K562 (cell line): ENCODE data around the gene ATG13. TPM values are rescaled to one million over a fixed set of nuclear protein-coding genes. Genes with fewer than 3 reads are reported as not detected.

Experiments
- ATAC-seq: fragments of 200-7000 bp; cut with Tn5 transposase; 3 replicates; pipeline ENCODE4 v1.9.1; 2020; ENCODE audit warnings: moderate library complexity
- BruUV-seq: library from RNA; stranded (reverse); fragments of 400-500 nt; replicated peaks from 2 replicates; lab custom pipeline; 2021; lab: Mats Ljungman, UMichigan
- CTCF ChIA-PET: fragments of 300-600 bp; formaldehyde crosslinking; extraction: SDS; loops from one replicate; lab custom pipeline; 2021; ENCODE audit warnings: low intra/inter-chr PET ratio; lab: Yijun Ruan, JAX
- POLR2A ChIA-PET: fragments of 300-600, 350-650 bp; sonication (Branson Sonifier 250); formaldehyde crosslinking; extraction: SDS; loops from one replicate; lab custom pipeline; 2021; ENCODE audit warnings: antibody characterized with exemption, inconsistent platforms; lab: Yijun Ruan, JAX
- DNase-seq, 4 experiments: peaks; one replicate each; pipeline versions ENCODE4 v3.0.0 to v3.0.0-alpha.2; 2011 to 2018; ENCODE audit warnings: low spot score in 3 of 4, mixed read lengths in 3 of 4; ENCODE audit errors: extremely low read depth in 1 of 4
- FAIRE-seq: peaks from 2 replicates; lab custom pipeline; 2011; peaks lifted over from hg19 to GRCh38; lab: Jason Lieb, UNC
- H2AFZ ChIP-seq: 2 replicates; pipeline ENCODE4 v1.6.0; 2011; ENCODE audit warnings: low read depth, low read length, control low read depth, inconsistent platforms
- H3K27ac ChIP-seq: fragments of 200-600 bp; 3 replicates; pipeline ENCODE4 v1.8.0; 2011; ENCODE audit warnings: low read depth, mild to moderate bottlenecking, control low read depth, inconsistent platforms, low read length, moderate library complexity, mixed read lengths; ENCODE audit errors: extremely low read depth
- H3K27me3 ChIP-seq, 2 experiments: fragments of 300-600 bp in 1 of 2; 2 replicates in 1 of 2; 3 replicates in 1 of 2; pipeline versions ENCODE4 v1.6.0 to v1.8.0; 2011; ENCODE audit warnings: inconsistent platforms in 2 of 2, low read length in 2 of 2, mild to moderate bottlenecking in 1 of 2, mixed read lengths in 1 of 2, moderate library complexity in 1 of 2; ENCODE audit not compliant: control insufficient read depth in 2 of 2, insufficient read depth in 2 of 2
- H3K36me3 ChIP-seq: fragments of 300-600 bp; 3 replicates; pipeline ENCODE4 v1.8.0; 2011; ENCODE audit warnings: mild to moderate bottlenecking, low read length, inconsistent platforms; ENCODE audit not compliant: control insufficient read depth, insufficient read depth
- H3K4me1 ChIP-seq, 2 experiments: fragments of 200-600 bp in 1 of 2; replicated peaks in 1 of 2; 2 replicates in 1 of 2; 3 replicates in 1 of 2; pipeline versions ENCODE4 v1.5.1 to v1.8.0; 2011; ENCODE audit warnings: inconsistent platforms in 2 of 2, low read length in 2 of 2, mild to moderate bottlenecking in 1 of 2, mixed read lengths in 1 of 2, moderate library complexity in 1 of 2; ENCODE audit not compliant: control insufficient read depth in 2 of 2, insufficient read depth in 2 of 2
- H3K4me2 ChIP-seq: 2 replicates; pipeline ENCODE4 v1.6.1; 2011; ENCODE audit warnings: low read length, control low read depth, inconsistent platforms, mixed read lengths; ENCODE audit not compliant: insufficient read depth
- H3K4me3 ChIP-seq: fragments of 200-600 bp; sonication (generic), shearing (Covaris generic); 2 replicates; pipeline ENCODE4 v1.5.1; 2016; ENCODE audit warnings: control low read depth, inconsistent platforms
- H3K79me2 ChIP-seq: fragments of 200-600 bp; 3 replicates; pipeline ENCODE4 v1.8.0; 2011; ENCODE audit warnings: low read length, inconsistent platforms; ENCODE audit not compliant: control insufficient read depth, insufficient read depth
- H3K9ac ChIP-seq, 2 experiments: 2 replicates each; pipeline versions ENCODE4 v1.6.0 to v1.6.1; 2011; ENCODE audit warnings: low read depth in 2 of 2, low read length in 2 of 2, control low read depth in 1 of 2, inconsistent platforms in 1 of 2, mild to moderate bottlenecking in 1 of 2, mixed read lengths in 1 of 2; ENCODE audit not compliant: insufficient read depth in 1 of 2
- H3K9me1 ChIP-seq: one replicate; pipeline ENCODE4 v1.6.0; 2011; ENCODE audit warnings: inconsistent platforms, mild to moderate bottlenecking, low read length, moderate library complexity; ENCODE audit not compliant: control insufficient read depth, insufficient read depth
- H3K9me3 ChIP-seq: replicated peaks from 2 replicates; pipeline ENCODE4 v1.5.1; 2011; ENCODE audit warnings: low read depth, low read length, inconsistent platforms; ENCODE audit not compliant: control insufficient read depth, insufficient read depth
- H4K20me1 ChIP-seq: replicated peaks from 2 replicates; pipeline ENCODE4 v1.6.1; 2011; ENCODE audit warnings: low read length, inconsistent platforms, mixed read lengths; ENCODE audit not compliant: control insufficient read depth, insufficient read depth
- CBX1 ChIP-seq: sonication (generic); IDR thresholded peaks from 2 replicates; pipeline ENCODE4 v1.6.1; 2016; ENCODE audit warnings: antibody characterized with exemption, low read depth, mild to moderate bottlenecking
- GABPA ChIP-seq: fragments of 200-800 bp; sonication (Bioruptor generic); conservative IDR thresholded peaks from 2 replicates; pipeline ENCODE4 v1.6.1; 2016; ENCODE audit warnings: low read depth, missing genetic modification characterization, missing compliant biosample characterization
- ZBED1 ChIP-seq: IDR thresholded peaks from 2 replicates; pipeline ENCODE4 v1.6.1; 2014
- ZNF57 ChIP-seq: fragments of 450-650 bp; formaldehyde crosslinking; IDR thresholded peaks from 2 replicates; pipeline ENCODE4 v1.4.0; 2020; ENCODE audit warnings: mild to moderate bottlenecking, moderate library complexity
- WGBS: fragments of 100-300 bp; shearing (Covaris generic); methylation state at CpG from one replicate; pipeline ENCODE4 v1.1.6; 2016; ENCODE audit warnings: low coverage, mixed read lengths; ENCODE audit not compliant: insufficient coverage; ENCODE audit errors: missing lambda C conversion rate; 5-methylcytosine and 5-hydroxymethylcytosine counted together
- in situ Hi-C: fragments of 300-500 bp; cut with MboI; formaldehyde crosslinking; loops from 4 replicates; pipeline ENCODE4 v1.15.0; 2018; ENCODE audit warnings: inconsistent platforms, mixed read lengths
- intact Hi-C: fragments of 100-400 bp; cut with micrococcal nuclease; formaldehyde crosslinking; loops from 2 replicates; pipeline ENCODE4 v1.14.2; 2022
- polyA plus RNA-seq, 8 experiments: library from polyadenylated mRNA; depleted of rRNA in 4 of 8; stranded (reverse) in 5 of 8; unstranded in 3 of 8; fragments of >200 nt; fragmentation: Nextera tagmentation in 2 of 8; fragmentation: Illumina TruSeq in 1 of 8; extraction: Ambion mirVana in 2 of 8; extraction: Trizol in 1 of 8; gene quantifications; 2 replicates each; pipeline versions ENCODE4 v1.2.1 to v1.2.3, GENCODE V29; 2011 to 2014; ENCODE audit warnings: inconsistent platforms in 1 of 8, missing spikeins in 1 of 8
- total RNA-seq, 7 experiments: library from RNA; depleted of rRNA in 6 of 7; stranded (reverse); fragments of >200 nt in 6 of 7; fragmentation: Illumina TruSeq in 2 of 7; extraction: Trizol in 2 of 7; gene quantifications; 2 replicates each; pipeline versions ENCODE4 v1.2.1 to v1.2.3, GENCODE V29; 2011 to 2021; ENCODE audit warnings: low replicate concordance in 1 of 7

ATG13 gene
- total and polyA plus RNA-seq, 9 of the 15 experiments (the other 6 are each of a cell fraction or from before 2014, with no cell fraction given): 13.1 to 61.5 (median 36.5) TPM

DNA sequence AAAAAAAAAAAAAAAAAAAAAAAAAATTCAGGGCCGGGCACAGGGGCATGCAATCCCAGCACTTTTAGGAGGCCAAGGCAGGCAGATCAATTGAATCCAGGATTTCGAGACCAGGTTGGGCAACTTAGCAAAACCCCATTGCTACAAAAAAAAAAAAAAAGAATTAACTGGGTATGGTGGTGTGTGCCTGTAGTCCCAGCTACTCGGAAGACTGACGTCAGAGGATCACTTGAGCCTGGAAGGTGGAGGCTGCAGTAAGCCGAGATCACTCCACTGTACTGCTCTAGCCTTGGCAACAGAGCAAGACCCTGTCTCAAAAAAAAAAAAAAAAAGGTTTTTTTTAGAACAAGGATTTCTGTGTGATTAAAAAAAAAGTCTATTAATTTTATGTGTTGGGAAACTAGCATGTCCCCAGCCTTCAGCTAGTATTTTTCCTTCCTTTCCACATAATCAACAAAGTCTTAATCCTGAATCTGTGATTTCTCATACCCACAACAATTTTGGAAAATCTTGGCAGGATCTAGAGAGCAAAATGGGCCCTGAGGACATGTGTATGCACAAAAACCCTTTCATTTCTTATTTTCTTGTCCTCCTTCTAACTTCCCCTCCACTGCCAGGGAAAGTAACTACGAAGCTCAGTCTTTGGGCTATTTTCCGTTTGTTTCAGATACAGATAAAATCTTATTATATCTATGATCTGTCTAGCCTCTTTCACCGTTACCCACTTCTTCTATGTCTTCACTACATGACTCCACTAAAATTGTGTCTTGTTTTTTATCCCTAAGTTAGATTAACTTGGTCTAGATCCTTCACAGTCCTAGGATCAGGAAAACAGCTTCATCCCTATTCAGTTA is 17.8 kb upstream of the ATG13 start:
- H3K4me2 ChIP-seq: no peak overlapping the region
- H3K4me1 ChIP-seq: peaks cover 5 to 13% of the 10 kb centered on the region in 2 experiments; a peak in 3 of 5 replicates
- 57% methylated on average over 7 of the region's 8 CpGs for WGBS
- no peak overlapping the region for H3K9ac ChIP-seq
- TF ChIP-seq ZBED1: no peak
- TF ChIP-seq GABPA (tag): no peak
- no peak for TF ChIP-seq CBX1
- TF ChIP-seq ZNF57 (CRISPR knock-in tag): no peak
- ATAC-seq (no peak), FAIRE-seq (no peak), DNase-seq (no peak)
- ChIA-PET POLR2A (interaction anchor here (0.6 to 2.3 kb wide), 9 partner anchors 8 to 555 kb away, joined by 3 to 15 read pairs (median 4); no protein-coding TSS in a partner anchor), CTCF (no interaction called here)
- no peak overlapping the region for H2AFZ ChIP-seq
- H4K20me1 ChIP-seq: no peaks in the 10 kb centered on the region
- no peak overlapping the region for H3K4me3 ChIP-seq
- H3K79me2 ChIP-seq: no peaks in the 10 kb centered on the region
- H3K27me3 ChIP-seq: no peaks in the 10 kb centered on the region
- intact Hi-C loops: no loop called here
- BruUV-seq: no TSS peak
- peaks cover 8% of the 10 kb centered on the region; the same call in 2 of the 3 replicates for H3K36me3 ChIP-seq
- no peaks in the 10 kb centered on the region for H3K9me1 ChIP-seq
- H3K27ac ChIP-seq: no peak overlapping the region
- H3K9me3 ChIP-seq: no peaks in the 10 kb centered on the region
- in situ Hi-C loops: no loop called here
